Stimulated activated CD4-positive, alpha-beta T cell treated with anti-CD3 and anti-CD28 coated beads, Interleukin-4, amount 100 ng/mL, for 24 hours (primary cell): ENCODE data around the gene CASP2.

Source experiments
- DNase-seq: peaks from one replicate; pipeline ENCODE4 v3.0.0-alpha.2; 2020

CASP2 gene

DNA sequence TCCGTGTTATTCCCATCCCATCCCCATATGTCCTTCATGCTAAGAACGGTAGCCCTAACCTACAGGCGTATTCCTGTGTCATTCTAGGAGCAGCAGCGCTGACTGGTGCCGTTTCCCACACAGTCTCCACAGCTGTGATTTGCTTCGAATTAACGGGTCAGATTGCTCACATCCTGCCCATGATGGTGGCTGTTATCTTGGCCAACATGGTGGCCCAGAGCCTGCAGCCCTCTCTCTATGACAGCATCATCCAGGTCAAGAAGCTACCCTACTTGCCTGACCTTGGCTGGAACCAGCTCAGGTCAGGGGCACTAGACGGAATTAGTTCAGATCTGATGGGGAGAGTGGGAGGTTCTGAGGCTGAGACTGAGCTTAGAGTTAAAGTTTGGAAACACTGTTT, 53.7 kb downstream of the CASP2 start:
- no peak for DNase-seq

DNA sequence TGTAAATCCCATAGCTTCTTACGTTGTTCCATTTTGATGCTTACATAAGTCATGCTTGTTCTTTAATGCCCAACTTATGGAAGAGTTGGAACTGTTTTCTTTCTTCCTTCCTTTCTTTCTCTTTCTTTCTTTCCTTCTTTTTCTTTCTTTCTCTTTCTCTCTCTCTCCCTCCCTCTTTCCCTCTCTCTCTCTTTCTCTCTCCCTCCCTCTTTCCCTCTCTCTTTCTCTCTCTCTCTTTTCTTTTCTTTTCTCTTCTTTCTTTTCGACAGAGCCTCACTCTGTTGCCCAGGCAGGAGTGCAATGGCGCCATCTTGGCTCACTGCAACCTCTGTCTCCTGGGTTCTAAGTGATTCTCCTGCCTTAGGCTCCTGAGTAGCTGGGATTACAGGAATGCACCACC, 55.4 kb downstream of the CASP2 start:
- no peak for DNase-seq

DNA sequence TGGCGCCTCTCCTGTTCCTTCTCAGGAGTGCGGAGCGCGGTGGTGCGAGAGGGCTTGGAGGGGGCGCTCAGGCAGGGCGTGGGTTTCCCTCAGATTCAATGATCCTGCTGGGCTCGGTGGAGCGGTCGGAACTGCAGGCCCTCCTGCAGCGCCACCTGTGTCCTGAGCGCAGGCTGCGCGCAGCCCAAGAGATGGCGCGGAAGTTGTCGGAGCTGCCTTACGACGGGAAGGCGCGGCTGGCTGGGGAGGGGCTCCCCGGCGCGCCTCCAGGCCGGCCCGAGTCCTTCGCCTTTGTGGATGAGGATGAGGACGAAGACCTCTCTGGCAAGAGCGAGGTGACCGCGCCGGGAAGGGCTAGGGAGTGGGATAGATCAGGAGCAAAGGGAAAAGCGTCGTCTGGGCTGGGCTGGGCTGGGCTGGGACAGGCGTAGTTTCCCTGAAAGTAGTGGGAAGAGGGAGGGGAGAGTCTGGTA, 57.3 kb downstream of the CASP2 start:
- peak; percentile 69 for DNase-seq

DNA sequence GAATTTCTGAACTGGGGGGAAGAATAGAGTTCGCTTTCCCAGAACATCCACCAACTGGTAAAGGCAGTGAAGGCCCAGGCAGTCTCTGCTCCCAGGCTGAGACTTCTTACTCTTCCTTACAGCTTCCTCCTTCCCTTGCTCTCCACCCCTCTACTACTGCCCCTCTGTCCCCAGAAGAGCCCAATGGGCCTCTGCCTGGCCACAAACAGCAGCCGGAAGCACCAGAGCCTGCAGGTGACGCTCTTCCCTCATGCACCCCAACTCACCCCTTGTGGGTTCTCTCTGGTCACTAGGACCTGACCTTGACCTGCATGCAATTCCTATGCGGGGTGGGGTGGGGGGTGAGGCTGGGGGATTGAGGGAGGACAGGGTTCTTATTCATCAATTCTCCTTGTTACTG, 57.9 kb downstream of the CASP2 start:
- DNase-seq: no peak

DNA sequence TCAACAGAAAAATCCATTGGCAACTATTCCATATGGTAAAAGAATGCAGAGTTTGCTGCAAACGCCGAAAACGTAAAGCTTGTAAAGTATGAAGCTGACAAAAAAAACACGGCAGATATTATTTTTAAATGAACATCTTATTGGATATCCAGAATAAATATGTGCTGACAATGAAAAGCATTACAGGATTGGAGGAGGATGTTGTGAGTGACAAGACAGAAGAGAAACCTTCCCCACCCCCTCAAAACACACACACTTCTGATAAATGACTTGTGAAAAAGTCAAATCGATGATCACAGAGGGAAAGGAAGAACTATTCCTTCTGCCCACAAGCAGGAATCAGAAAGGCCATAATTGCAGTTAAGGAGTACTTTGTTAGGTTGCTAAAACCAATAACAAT, 59.8 kb downstream of the CASP2 start:
- DNase-seq: no peak

DNA sequence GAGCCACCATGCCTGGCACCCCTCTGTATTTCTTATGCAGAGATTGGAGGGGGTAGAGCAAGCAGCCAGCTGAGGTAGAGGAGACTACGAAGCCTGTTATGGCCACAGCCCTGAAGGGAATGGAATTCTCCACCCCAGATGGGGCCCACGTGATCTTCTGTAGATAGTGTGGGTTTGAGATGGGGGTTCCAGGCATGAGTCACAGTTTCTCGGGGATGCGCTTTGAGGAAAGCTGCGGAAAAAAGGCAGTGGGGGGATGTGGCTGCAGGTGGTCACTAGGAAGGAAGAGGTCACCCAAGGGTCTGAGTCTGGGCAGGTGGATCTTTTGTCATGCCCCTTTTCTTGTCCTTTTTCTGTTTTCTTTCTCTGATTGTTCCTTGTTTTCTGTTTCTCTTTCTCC, 62.9 kb downstream of the CASP2 start:
- DNase-seq: no peak

DNA sequence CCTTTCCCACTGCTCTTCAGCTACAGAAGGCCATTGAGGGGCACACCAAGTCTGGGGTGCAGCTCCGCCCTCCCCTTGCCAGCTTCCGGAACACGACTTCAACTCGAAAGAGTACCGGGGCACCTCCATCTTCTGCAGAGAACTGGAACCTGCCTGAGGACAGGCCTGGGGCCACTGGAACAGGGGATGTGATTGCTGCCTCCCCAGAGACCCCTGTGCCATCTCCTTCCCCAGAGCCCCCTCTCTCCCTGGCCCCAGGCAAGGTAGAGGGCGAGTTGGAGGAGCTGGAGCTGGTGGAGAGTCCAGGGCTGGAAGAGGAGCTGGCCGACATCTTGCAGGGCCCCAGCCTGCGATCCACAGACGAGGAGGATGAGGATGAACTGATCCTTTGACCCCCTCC, 63.4 kb downstream of the CASP2 start:
- no peak for DNase-seq

DNA sequence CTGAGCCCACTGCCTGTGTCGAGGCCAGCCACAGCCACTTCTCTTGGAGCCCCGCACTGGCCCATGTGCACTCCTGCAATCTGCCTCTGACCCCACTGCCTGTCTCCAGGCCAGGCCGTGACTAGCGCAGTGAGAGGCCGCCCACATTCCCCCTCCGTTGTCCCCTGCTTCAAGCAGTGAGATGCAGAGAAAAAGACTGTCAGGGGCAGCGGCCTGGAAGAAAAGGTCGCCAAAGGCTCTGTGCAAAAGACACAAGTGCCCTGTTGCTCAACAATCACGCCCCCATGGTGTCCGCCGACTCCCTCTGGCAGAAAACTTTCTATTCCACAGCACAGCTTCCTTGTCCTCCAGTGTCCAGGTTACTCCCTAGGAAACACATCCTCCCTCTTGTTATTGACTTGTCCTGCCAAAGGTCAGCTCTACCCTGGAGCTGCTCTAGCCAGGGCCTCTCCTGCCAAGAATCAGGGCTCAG, 64.4 kb downstream of the CASP2 start:
- no peak for DNase-seq

DNA sequence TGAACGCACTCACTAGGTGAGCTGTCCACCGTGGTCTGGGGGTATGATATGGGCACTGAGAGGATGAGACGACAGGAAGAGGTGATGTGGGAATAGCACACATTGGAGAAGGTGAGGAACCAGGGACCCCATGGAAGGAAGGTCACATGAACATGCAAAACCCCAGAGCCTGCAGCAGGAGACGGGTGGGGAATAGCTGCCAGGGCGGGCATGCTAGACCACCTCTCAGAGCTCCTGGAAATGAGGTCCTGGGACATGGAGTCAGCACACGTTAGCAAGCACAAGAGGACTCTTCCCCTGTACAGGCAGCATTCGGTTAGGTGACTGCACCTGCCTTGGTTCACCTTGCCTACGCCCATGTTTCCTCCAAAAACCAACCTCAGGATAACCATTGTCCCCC, 66.2 kb downstream of the CASP2 start:
- no peak for DNase-seq

DNA sequence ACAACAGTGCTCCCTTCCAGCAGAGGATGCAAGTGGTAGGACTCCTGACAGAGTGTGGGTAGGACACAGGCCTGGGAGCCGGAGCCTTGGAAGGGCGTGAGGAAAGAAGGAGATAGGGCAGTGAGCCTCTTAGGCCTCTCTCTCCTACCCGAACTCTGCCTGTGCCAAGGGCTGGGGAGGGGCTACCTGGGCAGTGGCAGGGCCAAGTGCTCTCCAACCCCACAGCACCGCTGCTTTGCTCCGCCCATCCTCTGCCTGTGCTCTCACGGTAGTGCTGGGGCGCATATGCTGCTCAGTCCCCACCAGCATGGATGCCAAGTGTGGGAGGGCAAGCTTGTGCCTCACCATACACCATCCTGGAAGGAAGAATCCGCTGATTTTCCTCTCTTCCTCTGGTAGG, 66.8 kb downstream of the CASP2 start:
- no peak for DNase-seq

DNA sequence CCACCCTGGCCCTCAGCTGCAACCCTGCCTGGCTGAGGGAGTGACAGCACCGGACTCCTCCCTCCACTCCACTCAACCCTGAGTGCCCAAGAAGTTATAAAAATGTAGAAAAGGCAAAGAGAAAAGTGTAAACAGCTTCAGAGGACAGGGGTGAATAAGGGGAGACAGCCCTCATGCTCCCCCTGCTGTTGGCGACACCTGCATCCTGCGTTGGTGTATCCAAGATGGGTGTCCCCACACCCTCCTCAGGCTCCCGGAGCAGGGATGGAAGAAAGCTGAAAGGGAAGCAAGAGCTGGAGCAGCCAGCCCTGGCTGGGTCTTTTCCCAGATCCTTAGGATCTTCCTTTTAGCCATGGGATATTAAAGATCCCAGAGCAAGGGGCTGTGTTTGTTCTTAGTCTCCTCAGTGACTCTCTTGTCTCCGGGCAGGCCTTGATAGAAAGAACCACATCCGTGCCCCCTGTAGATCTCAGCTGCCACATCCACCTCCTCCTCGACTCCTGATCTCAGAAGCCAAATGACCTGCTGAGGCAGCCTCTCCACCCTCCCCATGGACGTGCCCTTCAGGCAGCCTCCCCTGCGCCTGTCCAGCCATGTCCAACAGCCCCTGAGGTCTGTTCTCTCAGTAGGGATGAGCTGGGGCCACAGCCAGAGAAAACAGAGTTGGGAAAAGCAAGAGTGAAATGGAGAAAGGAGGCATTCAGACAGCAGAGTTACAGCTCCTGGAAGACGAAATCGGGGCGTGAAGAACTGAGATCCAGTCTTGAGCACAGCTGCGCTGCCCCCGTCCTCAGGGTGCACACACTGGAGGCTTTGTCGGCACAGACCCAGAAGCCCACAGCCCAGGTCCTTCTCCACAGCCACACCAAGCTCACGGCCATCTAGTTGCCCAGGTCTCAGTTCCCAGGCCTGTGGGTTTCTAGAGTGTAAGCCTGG, 67.6 kb downstream of the CASP2 start:
- no peak for DNase-seq

DNA sequence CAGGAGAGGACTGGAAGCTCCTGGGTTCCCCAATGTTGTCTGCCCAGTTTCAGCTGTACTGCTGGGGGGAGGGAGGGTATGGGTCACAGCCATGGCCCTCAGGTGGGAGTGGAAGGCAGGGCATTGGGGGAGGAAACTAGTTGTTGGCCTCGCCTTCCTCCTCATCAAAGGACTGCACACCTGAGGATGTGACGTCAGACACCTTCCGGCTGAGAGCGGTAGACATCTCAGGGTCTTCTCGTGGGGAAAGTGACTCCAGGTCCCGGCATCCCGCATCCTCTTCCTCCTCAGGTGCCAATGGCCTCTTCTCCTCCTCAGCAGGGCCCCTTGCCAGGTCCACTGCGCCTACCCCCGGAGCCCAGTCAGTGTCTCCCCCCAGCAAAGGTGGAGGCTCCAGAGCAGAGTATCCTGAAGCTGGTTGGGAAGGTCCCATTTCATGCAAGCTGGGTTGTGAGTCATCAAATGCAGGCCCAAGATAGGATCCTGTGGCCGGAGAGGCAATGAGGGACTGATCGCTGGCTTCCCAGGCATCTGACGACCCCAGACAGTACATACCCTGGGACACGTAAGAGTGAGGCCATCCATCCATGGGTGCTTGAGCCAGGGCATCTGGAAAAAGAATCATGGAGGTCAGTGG, 68.4 kb downstream of the CASP2 start:
- no peak for DNase-seq
